OCI-LY3 (cell line): ENCODE data around the gene LYAR.
"Not testable (repeated sequence)": the region's sequence is repeated elsewhere in the genome, so short reads cannot be mapped to it uniquely, and the experiment has no call there.

Source experiments
- H2AFZ ChIP-seq: fragments of 200-600, 300-600 bp; shearing (Covaris generic); 2 replicates; pipeline ENCODE4 v1.6.0; 2014; ENCODE audit warnings: antibody characterized with exemption, low read depth, low read length
- H3K27ac ChIP-seq: fragments of 200-600, 300-600 bp; sonication (generic); 2 replicates; pipeline ENCODE4 v1.5.1; 2014; ENCODE audit warnings: mild to moderate bottlenecking, low read length, moderate library complexity, mixed read lengths
- H3K27me3 ChIP-seq: fragments of 200-600, 300-600 bp; sonication (generic); 2 replicates; pipeline ENCODE4 v1.6.1; 2014; ENCODE audit warnings: low read depth, low read length, mixed read lengths
- H3K36me3 ChIP-seq: fragments of 200-600, 300-600 bp; sonication (generic); replicated peaks from 2 replicates; pipeline ENCODE3; 2014; ENCODE audit warnings: low read depth, low read length, mixed read lengths
- H3K4me1 ChIP-seq: fragments of 300-600, 200-600 bp; sonication (generic); 2 replicates; pipeline ENCODE4 v1.6.1; 2014; ENCODE audit warnings: low read length, mixed read lengths
- H3K4me2 ChIP-seq: fragments of 200-600, 300-600 bp; sonication (generic); 2 replicates; pipeline ENCODE4 v1.6.1; 2014; ENCODE audit warnings: low read length, mixed read lengths
- H3K4me3 ChIP-seq: fragments of 300-600, 200-600 bp; sonication (generic); 2 replicates; pipeline ENCODE4 v1.5.1; 2014; ENCODE audit warnings: antibody characterized with exemption, mild to moderate bottlenecking, low read length, moderate library complexity
- H3K79me2 ChIP-seq: fragments of 300-600, 200-600 bp; shearing (Covaris generic); 2 replicates; pipeline ENCODE4 v1.6.1; 2014; ENCODE audit warnings: mild to moderate bottlenecking, low read length, mixed read lengths
- H3K9ac ChIP-seq: fragments of 300-600, 200-600 bp; shearing (Covaris generic); 2 replicates; pipeline ENCODE4 v1.6.0; 2014; ENCODE audit warnings: mild to moderate bottlenecking, low read length, moderate library complexity
- H3K9me3 ChIP-seq: fragments of 200-600, 300-600 bp; shearing (Covaris generic); 2 replicates; pipeline ENCODE4 v1.6.1; 2014; ENCODE audit warnings: low read length, mixed read lengths; ENCODE audit not compliant: insufficient read depth
- H4K20me1 ChIP-seq: fragments of 200-600, 300-600 bp; sonication (generic); 2 replicates; pipeline ENCODE4 v1.6.1; 2016; ENCODE audit warnings: low read length, mixed read lengths; ENCODE audit not compliant: insufficient read depth
- EZH2phosphoT487 ChIP-seq: fragments of 200-600 bp; shearing (Covaris generic); IDR thresholded peaks from 2 replicates; pipeline ENCODE4 v1.6.1; 2018; ENCODE audit warnings: antibody characterized with exemption, mixed run types, low read depth
- TF ChIP-seq, protein P1 (sequence below): fragments of 200-600, 300-600 bp; sonication (generic); IDR thresholded peaks from 2 replicates; pipeline ENCODE4 v1.5.1; 2014; ENCODE audit warnings: antibody characterized with exemption, low read length, low read depth

LYAR gene

DNA sequence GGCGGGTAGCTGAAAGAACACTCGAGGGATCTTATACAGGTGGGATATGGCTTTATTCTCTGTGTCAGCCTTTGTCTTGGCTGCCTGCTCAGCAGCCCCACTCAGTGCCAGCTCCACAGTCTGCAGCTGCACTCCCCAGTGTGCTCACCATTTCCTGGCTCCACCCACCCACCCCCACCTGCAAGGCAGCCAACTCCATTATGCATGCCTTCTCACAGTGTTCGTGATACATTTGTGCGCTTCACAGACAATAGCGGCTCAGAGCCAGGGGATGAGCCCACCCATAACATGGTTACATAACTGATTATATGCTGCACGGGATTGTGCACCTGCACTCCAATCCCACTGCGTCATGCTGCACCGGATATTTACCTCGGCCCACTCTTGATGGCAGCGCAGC is 33.2 kb downstream of the LYAR start:
- H3K36me3 ChIP-seq, result no peaks in the 10 kb centered on the region
- TF ChIP-seq EZH2phosphoT487, result no peak
- TF ChIP-seq, protein P1, sequence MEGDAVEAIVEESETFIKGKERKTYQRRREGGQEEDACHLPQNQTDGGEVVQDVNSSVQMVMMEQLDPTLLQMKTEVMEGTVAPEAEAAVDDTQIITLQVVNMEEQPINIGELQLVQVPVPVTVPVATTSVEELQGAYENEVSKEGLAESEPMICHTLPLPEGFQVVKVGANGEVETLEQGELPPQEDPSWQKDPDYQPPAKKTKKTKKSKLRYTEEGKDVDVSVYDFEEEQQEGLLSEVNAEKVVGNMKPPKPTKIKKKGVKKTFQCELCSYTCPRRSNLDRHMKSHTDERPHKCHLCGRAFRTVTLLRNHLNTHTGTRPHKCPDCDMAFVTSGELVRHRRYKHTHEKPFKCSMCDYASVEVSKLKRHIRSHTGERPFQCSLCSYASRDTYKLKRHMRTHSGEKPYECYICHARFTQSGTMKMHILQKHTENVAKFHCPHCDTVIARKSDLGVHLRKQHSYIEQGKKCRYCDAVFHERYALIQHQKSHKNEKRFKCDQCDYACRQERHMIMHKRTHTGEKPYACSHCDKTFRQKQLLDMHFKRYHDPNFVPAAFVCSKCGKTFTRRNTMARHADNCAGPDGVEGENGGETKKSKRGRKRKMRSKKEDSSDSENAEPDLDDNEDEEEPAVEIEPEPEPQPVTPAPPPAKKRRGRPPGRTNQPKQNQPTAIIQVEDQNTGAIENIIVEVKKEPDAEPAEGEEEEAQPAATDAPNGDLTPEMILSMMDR, result no peak
- H3K79me2 ChIP-seq, result no peaks in the 10 kb centered on the region
- no peak overlapping the region for H3K27ac ChIP-seq
- H4K20me1 ChIP-seq, result no peaks in the 10 kb centered on the region
- H3K9me3 ChIP-seq, result no peaks in the 10 kb centered on the region
- H3K4me3 ChIP-seq, result no peak overlapping the region
- 0 out of 2 replicates have a peak, but pooled peaks cover 4% of the 10 kb centered on the region for H3K27me3 ChIP-seq
- no peak overlapping the region for H3K9ac ChIP-seq
- H3K4me2 ChIP-seq, result no peak overlapping the region
- peaks cover 32% of the 10 kb centered on the region for H3K4me1 ChIP-seq
- H2AFZ ChIP-seq, result no peak overlapping the region

DNA sequence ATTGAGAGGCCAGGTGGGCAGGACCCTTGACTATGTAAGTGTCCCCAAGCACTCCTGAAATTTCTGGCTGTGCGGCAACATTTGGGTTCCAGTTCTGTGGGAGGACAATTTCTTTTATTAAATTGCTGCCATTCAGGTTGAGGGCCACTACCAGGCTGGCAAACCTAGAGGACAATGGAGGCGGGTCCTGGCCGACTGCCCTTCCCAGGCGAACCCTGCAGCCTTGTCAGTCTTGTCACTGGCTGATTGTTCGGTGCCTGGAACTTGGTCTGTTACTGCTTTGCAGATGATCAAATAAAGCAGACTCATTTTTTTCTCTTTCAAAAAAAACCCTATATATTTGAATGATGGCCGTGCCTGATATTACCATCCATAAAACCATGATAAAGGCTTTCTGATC is 35.3 kb downstream of the LYAR start:
- Histone ChIP-seq H3K9me3 (no peaks in the 10 kb centered on the region), H3K27ac (no peak overlapping the region), H3K4me1 (peaks cover 18% of the 10 kb centered on the region), H2AFZ (no peak overlapping the region), H3K27me3 (0 out of 2 replicates have a peak, but pooled peaks cover 4% of the 10 kb centered on the region), H3K4me3 (no peak overlapping the region), H3K36me3 (no peaks in the 10 kb centered on the region), H3K4me2 (no peak overlapping the region), H4K20me1 (no peaks in the 10 kb centered on the region), H3K79me2 (no peaks in the 10 kb centered on the region), H3K9ac (no peak overlapping the region)
- TF ChIP-seq, protein P1, result no peak
- no peak for TF ChIP-seq EZH2phosphoT487

DNA sequence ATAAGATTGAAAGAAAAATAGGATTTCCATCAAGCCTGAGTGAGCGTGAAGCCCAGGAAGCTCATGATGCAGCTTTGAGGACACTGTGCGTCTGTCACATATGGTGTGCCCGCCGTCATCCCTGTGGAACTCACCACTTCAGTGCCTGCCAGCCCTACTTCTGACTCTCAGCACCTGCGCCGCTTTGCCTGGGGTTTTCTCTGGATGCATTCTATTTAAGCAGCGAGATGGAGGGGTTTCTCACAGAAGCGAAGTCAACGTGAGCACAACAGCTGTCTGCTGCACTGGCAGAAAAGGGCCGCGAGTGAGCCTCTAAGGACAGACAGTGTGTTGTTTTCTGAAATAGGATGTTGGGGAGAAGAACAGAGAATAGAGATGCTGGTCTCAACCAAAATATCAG is 35.8 kb downstream of the LYAR start:
- Histone ChIP-seq H3K9me3 (no peaks in the 10 kb centered on the region), H3K27me3 (0 out of 2 replicates have a peak, but pooled peaks cover 4% of the 10 kb centered on the region)
- TF ChIP-seq, protein P1, result no peak
- TF ChIP-seq EZH2phosphoT487, result no peak

DNA sequence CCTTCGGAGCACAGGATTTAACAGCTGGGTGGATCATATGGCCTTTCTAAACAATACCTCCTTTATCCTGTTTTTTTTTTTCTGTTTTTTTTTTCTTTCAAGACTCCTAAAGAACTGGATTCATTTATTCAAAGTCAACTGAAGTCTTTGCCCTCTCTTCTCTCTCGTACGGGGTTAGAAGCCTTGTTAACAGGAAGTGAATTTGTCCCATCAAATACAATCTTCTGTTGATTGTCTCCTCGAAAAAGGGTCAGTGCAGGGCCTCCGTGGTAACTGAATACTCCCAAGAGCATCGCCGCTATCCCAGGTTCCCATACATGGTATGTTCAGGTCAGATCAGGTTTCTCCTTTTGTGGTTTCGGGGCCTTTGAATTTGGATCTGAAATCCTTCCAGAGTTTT is 40.1 kb downstream of the LYAR start:
- H3K9ac ChIP-seq, result no peak overlapping the region
- H3K9me3 ChIP-seq, result no peaks in the 10 kb centered on the region
- no peak overlapping the region for H3K4me2 ChIP-seq
- H3K27me3 ChIP-seq, result no peaks in the 10 kb centered on the region
- no peaks in the 10 kb centered on the region for H4K20me1 ChIP-seq
- TF ChIP-seq, protein P1, result no peak
- TF ChIP-seq EZH2phosphoT487, result no peak
- H3K4me1 ChIP-seq, result peaks cover 16% of the 10 kb centered on the region
- no peak overlapping the region for H2AFZ ChIP-seq
- H3K79me2 ChIP-seq, result peaks cover 20% of the 10 kb centered on the region
- H3K36me3 ChIP-seq, result peaks cover 6% of the 10 kb centered on the region
- H3K4me3 ChIP-seq, result no peak overlapping the region
- H3K27ac ChIP-seq, result no peak overlapping the region

More for the DNA sequence above, 35.8 kb downstream of the LYAR start:
- no peak overlapping the region for H3K4me2 ChIP-seq
- H3K79me2 ChIP-seq, result no peaks in the 10 kb centered on the region
- H4K20me1 ChIP-seq, result no peaks in the 10 kb centered on the region
- H3K4me1 ChIP-seq, result peaks cover 14% of the 10 kb centered on the region
- H2AFZ ChIP-seq, result no peak overlapping the region
- no peak overlapping the region for H3K27ac ChIP-seq
- H3K9ac ChIP-seq, result no peak overlapping the region
- H3K4me3 ChIP-seq, result no peak overlapping the region
- H3K36me3 ChIP-seq, result no peaks in the 10 kb centered on the region

DNA sequence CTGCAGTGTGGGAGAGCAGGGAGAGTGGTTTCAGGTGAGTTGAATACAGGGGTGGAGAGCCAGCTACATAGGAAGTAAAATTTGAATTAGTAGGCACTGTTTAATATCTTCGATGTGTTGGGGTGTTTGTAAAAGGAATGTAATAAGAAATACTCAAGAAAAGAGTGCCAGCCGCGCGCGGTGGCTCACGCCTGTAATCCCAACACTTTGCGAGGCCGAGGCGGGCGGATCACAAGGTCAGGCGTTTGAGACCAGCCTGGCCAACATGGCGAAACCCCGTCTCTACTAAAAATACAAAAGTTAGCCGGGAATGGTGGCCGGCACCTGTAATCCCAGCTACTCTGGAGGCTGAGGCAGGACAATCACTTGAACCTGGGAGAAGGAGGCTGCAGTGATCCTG is 40.6 kb downstream of the LYAR start:
- H4K20me1 ChIP-seq, H3K27me3 ChIP-seq, H2AFZ ChIP-seq, H3K9me3 ChIP-seq, H3K27ac ChIP-seq: not testable (repeated sequence)
- H3K36me3 ChIP-seq, result peaks cover 11% of the 10 kb centered on the region
- H3K4me1 ChIP-seq, result peaks cover 16% of the 10 kb centered on the region
- H3K4me3 ChIP-seq, result peak overlapping the region; percentile 88
- peak overlapping the region; percentile 94 for H3K4me2 ChIP-seq
- H3K79me2 ChIP-seq, result peaks cover 20% of the 10 kb centered on the region
- H3K9ac ChIP-seq, result peak overlapping the region; percentile 81; the same call in 1 of the 2 replicates
